ENCODE data around the gene DHTKD1.

- TF ChIP-seq, protein P1, sequence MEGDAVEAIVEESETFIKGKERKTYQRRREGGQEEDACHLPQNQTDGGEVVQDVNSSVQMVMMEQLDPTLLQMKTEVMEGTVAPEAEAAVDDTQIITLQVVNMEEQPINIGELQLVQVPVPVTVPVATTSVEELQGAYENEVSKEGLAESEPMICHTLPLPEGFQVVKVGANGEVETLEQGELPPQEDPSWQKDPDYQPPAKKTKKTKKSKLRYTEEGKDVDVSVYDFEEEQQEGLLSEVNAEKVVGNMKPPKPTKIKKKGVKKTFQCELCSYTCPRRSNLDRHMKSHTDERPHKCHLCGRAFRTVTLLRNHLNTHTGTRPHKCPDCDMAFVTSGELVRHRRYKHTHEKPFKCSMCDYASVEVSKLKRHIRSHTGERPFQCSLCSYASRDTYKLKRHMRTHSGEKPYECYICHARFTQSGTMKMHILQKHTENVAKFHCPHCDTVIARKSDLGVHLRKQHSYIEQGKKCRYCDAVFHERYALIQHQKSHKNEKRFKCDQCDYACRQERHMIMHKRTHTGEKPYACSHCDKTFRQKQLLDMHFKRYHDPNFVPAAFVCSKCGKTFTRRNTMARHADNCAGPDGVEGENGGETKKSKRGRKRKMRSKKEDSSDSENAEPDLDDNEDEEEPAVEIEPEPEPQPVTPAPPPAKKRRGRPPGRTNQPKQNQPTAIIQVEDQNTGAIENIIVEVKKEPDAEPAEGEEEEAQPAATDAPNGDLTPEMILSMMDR (conservative IDR thresholded peaks at IDR 0.05; ENCODE audit: low read length): no peak
- TF ChIP-seq EZH2phosphoT487 (IDR thresholded peaks at IDR 0.05; ENCODE audit: borderline replicate concordance, low read depth, low read length): no peak
Measured at GRCh38 chr10:12027539-12027938, 41.2 kb upstream of the DHTKD1 start.

Data from OCI-LY7 (cell line).